GM21576 (cell line): ENCODE data around the gene STRN.

Experiments
- ATAC-seq: cut with Tn5 transposase; IDR thresholded peaks from one replicate; pipeline ENCODE4 v1.9.1; 2021; ENCODE audit warnings: mild to moderate bottlenecking, moderate library complexity; ENCODE audit not compliant: unreplicated experiment

Gene STRN

DNA sequence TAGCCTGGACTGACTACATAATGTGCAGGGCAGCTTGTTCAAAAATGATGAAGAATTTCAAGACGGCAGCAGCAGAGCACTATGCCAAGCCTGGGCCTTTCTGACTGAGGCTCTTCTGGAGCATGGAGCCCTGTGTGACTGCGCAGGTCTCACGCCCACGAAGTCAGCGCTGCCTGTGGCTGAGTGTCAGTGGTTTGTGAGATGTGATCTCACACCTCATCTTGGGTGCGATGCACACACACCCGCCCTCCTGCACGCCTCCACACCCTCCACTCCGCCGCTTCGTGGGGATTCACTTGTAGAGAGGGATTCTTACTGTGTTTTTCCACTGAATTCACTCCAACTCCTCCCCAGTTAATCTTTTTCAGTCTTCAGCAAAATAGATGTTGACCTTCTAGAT, 166.0 kb downstream of the STRN start:
- ATAC-seq, result no peak

DNA sequence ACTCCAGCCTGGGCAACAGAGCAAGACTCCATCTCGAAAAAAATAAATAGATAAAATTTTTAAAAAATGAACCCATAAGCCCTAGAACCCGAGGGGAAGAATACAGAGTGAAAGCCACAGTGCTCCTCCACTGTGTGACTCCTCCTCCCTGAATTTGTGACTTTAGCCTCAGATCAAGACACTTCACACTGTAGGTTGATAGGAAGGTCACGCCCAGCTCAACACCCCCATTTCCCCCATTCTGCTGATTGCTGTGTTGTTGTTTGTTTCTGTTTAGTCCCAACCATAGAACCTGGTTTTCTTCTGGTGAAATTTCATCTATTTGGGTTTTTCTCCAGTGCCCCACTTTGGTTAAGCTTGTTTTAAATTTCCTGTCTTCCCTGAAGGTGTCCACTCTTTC, 167.6 kb downstream of the STRN start:
- ATAC-seq, result no peak

DNA sequence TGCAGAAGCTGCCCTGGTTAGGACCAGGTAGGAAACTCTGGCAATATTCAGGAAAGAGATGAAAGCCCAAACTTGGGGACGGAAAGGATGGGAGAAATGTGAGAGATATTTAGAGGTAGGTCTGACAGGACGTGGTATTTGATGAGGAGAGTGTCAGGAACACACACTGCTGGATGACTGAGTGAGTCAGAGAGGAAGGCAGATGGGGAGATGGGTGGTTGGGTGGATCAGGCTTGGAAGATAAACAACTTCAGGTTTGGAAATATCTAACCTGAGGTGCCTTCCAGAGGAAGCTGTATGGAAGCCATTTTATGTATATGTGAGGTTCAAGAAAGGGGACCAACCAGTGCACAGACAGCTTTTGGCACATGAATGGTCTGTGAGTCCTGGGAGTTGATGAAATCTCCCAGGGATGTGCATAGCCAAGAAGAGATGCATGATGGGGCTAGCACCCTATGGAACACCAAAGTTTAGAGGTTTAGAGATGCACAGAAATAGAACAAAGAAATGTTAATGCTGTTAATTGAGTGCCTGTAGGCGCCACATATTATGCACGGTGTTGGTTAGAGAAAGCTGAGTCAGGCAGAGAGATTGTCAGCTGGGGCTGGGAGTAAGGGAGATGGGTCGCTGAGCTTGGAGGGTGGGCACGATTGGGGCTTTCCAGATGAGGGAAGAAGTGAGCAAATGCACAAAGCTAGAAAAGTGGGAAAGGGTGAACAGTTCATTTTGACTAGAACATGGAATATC, 168.8 kb downstream of the STRN start:
- ATAC-seq, result no peak
